SU-DHL-6 (cell line): Measurements from ENCODE around the gene KIAA0319L.

ENCODE experiments used
- H2AFZ ChIP-seq: fragments of 200-600 bp; sonication (generic); 2 replicates; pipeline ENCODE4 v1.6.1; 2014; ENCODE audit warnings: low read depth, mild to moderate bottlenecking, moderate library complexity, mixed read lengths, antibody characterized with exemption, low read length; ENCODE audit not compliant: severe bottlenecking
- H3F3A ChIP-seq: fragments of 200-600 bp; shearing (Covaris generic); 2 replicates; pipeline ENCODE4 v1.6.0; 2016; ENCODE audit warnings: antibody characterized with exemption, mild to moderate bottlenecking; ENCODE audit not compliant: insufficient read depth
- H3K27ac ChIP-seq: fragments of 200-600 bp; sonication (generic); 2 replicates; pipeline ENCODE4 v1.5.1; 2016; ENCODE audit warnings: low read depth, mild to moderate bottlenecking, low read length, moderate library complexity, mixed read lengths
- H3K27me3 ChIP-seq: fragments of 200-600 bp; sonication (generic), shearing (Covaris generic); 2 replicates; pipeline ENCODE4 v1.6.0; 2014; ENCODE audit warnings: mild to moderate bottlenecking, low read length
- H3K36me3 ChIP-seq: fragments of 200-600 bp; sonication (generic); 2 replicates; pipeline ENCODE4 v1.6.1; 2014; ENCODE audit warnings: mild to moderate bottlenecking, low read length, mixed read lengths
- H3K4me2 ChIP-seq: fragments of 300-600, 200-600 bp; shearing (Covaris generic), sonication (generic); 2 replicates; pipeline ENCODE4 v1.6.0; 2014; ENCODE audit warnings: low read length, low read depth, mild to moderate bottlenecking; ENCODE audit not compliant: poor library complexity, severe bottlenecking
- H3K4me3 ChIP-seq: fragments of 200-600 bp; sonication (generic); 2 replicates; pipeline ENCODE4 v1.5.1; 2014; ENCODE audit warnings: antibody characterized with exemption, low read length, mild to moderate bottlenecking, mixed read lengths; ENCODE audit not compliant: insufficient read depth, poor library complexity, severe bottlenecking
- H3K79me2 ChIP-seq: fragments of 200-600 bp; sonication (generic); 2 replicates; pipeline ENCODE4 v1.6.1; 2014; ENCODE audit warnings: mild to moderate bottlenecking, low read length, moderate library complexity; ENCODE audit not compliant: insufficient read depth
- H3K9ac ChIP-seq: fragments of 200-600 bp; sonication (generic); 2 replicates; pipeline ENCODE4 v1.7.0; 2014; ENCODE audit warnings: mild to moderate bottlenecking, low read length
- H3K9me2 ChIP-seq: fragments of 200-600 bp; sonication (generic); replicated peaks from 2 replicates; pipeline ENCODE4 v1.6.1; 2014; ENCODE audit warnings: low read length; ENCODE audit not compliant: insufficient read depth
- H3K9me3 ChIP-seq: fragments of 200-600 bp; sonication (generic); 2 replicates; pipeline ENCODE4 v1.6.1; 2014; ENCODE audit warnings: low read length, mixed read lengths; ENCODE audit not compliant: insufficient read depth
- H4K20me1 ChIP-seq: fragments of 200-600 bp; sonication (generic); 2 replicates; pipeline ENCODE4 v1.6.1; 2014; ENCODE audit warnings: low read depth, mild to moderate bottlenecking, antibody characterized with exemption, low read length, moderate library complexity, mixed read lengths
- EZH2phosphoT487 ChIP-seq: fragments of 200-600 bp; sonication (generic), shearing (Covaris generic); conservative IDR thresholded peaks from 2 replicates; pipeline ENCODE4 v1.6.1; 2018; ENCODE audit warnings: mild to moderate bottlenecking, antibody characterized with exemption, low read length, moderate library complexity, mixed read lengths
- TF ChIP-seq, protein P1 (sequence below): fragments of 200-600 bp; sonication (generic); IDR thresholded peaks from one replicate; pipeline ENCODE4 v1.5.1; 2017; ENCODE audit warnings: antibody characterized with exemption, mild to moderate bottlenecking, low read length, moderate library complexity; ENCODE audit not compliant: insufficient read depth, poor library complexity, severe bottlenecking

KIAA0319L gene

DNA sequence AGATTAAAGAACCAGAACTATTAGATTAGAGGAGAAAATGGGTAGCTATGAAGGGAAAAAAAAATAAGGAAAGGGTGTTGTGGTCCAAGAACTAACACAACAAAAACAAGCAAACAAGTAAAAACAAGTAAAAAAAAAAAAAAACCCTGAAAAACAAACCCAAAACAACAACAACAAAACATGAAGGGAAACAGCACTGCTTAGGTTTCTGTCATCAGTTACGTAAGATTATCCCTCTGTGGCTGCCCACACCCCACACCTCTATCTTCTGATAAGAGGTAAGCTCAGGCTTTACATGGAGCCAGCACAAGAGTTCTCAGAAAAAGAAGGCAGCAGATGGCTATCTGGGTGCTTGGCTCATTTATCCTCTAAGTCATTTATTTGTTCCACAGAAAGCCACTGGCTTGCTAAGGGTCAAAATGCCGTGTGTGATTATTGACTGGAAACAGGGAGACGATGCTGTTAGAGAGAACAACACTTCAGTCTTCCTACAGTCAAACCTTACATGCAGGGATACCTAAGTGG is 57.5 kb downstream of the KIAA0319L start:
- no peaks in the 10 kb centered on the region for H3K9me3 ChIP-seq
- H3K4me3 ChIP-seq = no peak overlapping the region
- H4K20me1 ChIP-seq = no peaks in the 10 kb centered on the region
- no peaks in the 10 kb centered on the region for H3F3A ChIP-seq
- no peak overlapping the region for H2AFZ ChIP-seq
- no peaks in the 10 kb centered on the region for H3K36me3 ChIP-seq
- H3K9ac ChIP-seq = no peak overlapping the region
- H3K79me2 ChIP-seq = no peaks in the 10 kb centered on the region
- no peak overlapping the region for H3K27ac ChIP-seq
- H3K9me2 ChIP-seq = no peaks in the 10 kb centered on the region
- TF ChIP-seq, protein P1, sequence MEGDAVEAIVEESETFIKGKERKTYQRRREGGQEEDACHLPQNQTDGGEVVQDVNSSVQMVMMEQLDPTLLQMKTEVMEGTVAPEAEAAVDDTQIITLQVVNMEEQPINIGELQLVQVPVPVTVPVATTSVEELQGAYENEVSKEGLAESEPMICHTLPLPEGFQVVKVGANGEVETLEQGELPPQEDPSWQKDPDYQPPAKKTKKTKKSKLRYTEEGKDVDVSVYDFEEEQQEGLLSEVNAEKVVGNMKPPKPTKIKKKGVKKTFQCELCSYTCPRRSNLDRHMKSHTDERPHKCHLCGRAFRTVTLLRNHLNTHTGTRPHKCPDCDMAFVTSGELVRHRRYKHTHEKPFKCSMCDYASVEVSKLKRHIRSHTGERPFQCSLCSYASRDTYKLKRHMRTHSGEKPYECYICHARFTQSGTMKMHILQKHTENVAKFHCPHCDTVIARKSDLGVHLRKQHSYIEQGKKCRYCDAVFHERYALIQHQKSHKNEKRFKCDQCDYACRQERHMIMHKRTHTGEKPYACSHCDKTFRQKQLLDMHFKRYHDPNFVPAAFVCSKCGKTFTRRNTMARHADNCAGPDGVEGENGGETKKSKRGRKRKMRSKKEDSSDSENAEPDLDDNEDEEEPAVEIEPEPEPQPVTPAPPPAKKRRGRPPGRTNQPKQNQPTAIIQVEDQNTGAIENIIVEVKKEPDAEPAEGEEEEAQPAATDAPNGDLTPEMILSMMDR = no peak
- no peak for TF ChIP-seq EZH2phosphoT487
- H3K27me3 ChIP-seq = no peaks in the 10 kb centered on the region
- no peak overlapping the region for H3K4me2 ChIP-seq

DNA sequence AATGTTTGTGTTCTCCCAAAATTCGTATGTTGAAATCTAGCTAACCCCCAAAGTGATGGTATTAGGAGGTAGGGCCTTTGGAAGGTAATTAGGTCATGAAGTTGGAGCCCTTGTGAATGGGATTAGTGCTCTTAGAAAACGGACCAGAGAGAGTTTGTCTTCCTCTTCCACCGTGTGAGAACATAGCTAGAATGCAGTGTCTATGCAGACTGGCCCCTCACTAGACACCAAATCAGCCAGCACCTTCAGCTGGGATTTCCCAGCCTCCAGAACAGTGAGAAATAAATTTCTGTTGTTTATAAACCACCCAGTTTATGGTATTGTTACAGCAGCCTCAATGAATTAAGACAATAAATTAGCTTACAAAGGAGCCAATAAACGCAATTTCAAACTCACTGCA is 58.0 kb downstream of the KIAA0319L start:
- TF ChIP-seq, protein P1 = no peak
- TF ChIP-seq EZH2phosphoT487 = no peak
- Histone ChIP-seq H3K27ac (no peak overlapping the region), H3K4me3 (no peak overlapping the region), H2AFZ (no peak overlapping the region), H3K4me2 (no peak overlapping the region), H3F3A (no peaks in the 10 kb centered on the region), H3K27me3 (no peaks in the 10 kb centered on the region), H3K9ac (no peak overlapping the region), H4K20me1 (no peaks in the 10 kb centered on the region), H3K9me3 (no peaks in the 10 kb centered on the region), H3K9me2 (no peaks in the 10 kb centered on the region), H3K79me2 (no peaks in the 10 kb centered on the region), H3K36me3 (no peaks in the 10 kb centered on the region)

DNA sequence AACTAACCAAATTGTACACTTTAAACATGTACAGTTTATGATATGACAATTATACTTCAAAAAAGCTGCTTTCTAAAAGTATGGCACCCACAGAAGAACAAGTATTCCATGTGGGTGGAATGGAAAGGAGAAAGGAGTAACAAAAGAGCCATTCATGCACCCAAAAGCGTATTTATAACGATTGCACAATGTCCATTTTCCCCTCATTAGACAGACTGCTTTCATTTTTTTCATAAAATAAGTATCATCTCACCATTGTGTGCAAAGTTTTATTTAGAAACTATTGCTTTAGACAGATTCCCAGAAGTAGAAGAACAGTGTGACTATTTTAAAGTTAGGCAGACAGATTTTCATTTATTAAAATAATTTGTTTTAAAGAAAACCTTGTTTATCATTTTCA is 59.6 kb downstream of the KIAA0319L start:
- Histone ChIP-seq H3K27me3 (no peaks in the 10 kb centered on the region), H3K9me3 (no peaks in the 10 kb centered on the region), H2AFZ (no peak overlapping the region), H3K9me2 (no peaks in the 10 kb centered on the region), H3K9ac (no peak overlapping the region), H3K4me2 (no peak overlapping the region), H3K27ac (no peak overlapping the region), H4K20me1 (no peaks in the 10 kb centered on the region), H3K4me3 (no peak overlapping the region), H3F3A (no peaks in the 10 kb centered on the region), H3K36me3 (no peaks in the 10 kb centered on the region), H3K79me2 (no peaks in the 10 kb centered on the region)
- TF ChIP-seq, protein P1 = no peak
- TF ChIP-seq EZH2phosphoT487 = no peak
